Osteoblast (primary cell): ENCODE results near the gene TMEM106B. TPM values are rescaled to one million over a fixed set of nuclear protein-coding genes. Genes with fewer than 3 reads are reported as not detected.

Experiments used
- DNase-seq: peaks from one replicate; pipeline ENCODE4 v3.0.0; 2011; ENCODE audit warnings: low spot score, mixed read lengths; ENCODE audit not compliant: insufficient read length; ENCODE audit errors: missing footprints
- H2AFZ ChIP-seq: 2 replicates; pipeline ENCODE4 v1.6.0; 2011; ENCODE audit warnings: mild to moderate bottlenecking, low read length
- H3K27ac ChIP-seq: 2 replicates; pipeline ENCODE4 v1.5.1; 2011; ENCODE audit warnings: mild to moderate bottlenecking, low read depth, low read length, moderate library complexity
- H3K27me3 ChIP-seq: 2 replicates; pipeline ENCODE4 v1.6.0; 2012; ENCODE audit warnings: mild to moderate bottlenecking, control low read depth, inconsistent platforms, low read length, moderate library complexity; ENCODE audit not compliant: insufficient read depth
- H3K36me3 ChIP-seq: 2 replicates; pipeline ENCODE4 v1.5.1; 2011; ENCODE audit warnings: mild to moderate bottlenecking, low read length, control low read depth, moderate library complexity; ENCODE audit not compliant: insufficient read depth
- H3K4me1 ChIP-seq: 2 replicates; pipeline ENCODE4 v1.5.1; 2011; ENCODE audit warnings: mild to moderate bottlenecking, low read length, control low read depth, moderate library complexity; ENCODE audit not compliant: insufficient read depth
- H3K4me2 ChIP-seq: 2 replicates; pipeline ENCODE4 v1.6.0; 2011; ENCODE audit warnings: mild to moderate bottlenecking, low read length; ENCODE audit not compliant: insufficient read depth
- H3K4me3 ChIP-seq: fragments of 200-600 bp; sonication (generic); 3 replicates; pipeline ENCODE4 v1.5.1; 2012; ENCODE audit warnings: mild to moderate bottlenecking, low read length, inconsistent platforms; ENCODE audit not compliant: insufficient read depth
- H3K79me2 ChIP-seq: 2 replicates; pipeline ENCODE4 v1.6.0; 2012; ENCODE audit warnings: mild to moderate bottlenecking, low read length, control low read depth, inconsistent platforms; ENCODE audit not compliant: insufficient read depth
- H3K9me3 ChIP-seq: 2 replicates; pipeline ENCODE4 v1.5.1; 2011; ENCODE audit warnings: low read depth, low read length, control low read depth
- H4K20me1 ChIP-seq: 2 replicates; pipeline ENCODE4 v1.6.0; 2012; ENCODE audit warnings: mild to moderate bottlenecking, low read length, control low read depth; ENCODE audit not compliant: insufficient read depth
- total RNA-seq: library from RNA; depleted of rRNA; stranded (reverse); fragments of >200 nt; gene quantifications from 2 replicates; pipeline ENCODE4 v1.2.3, GENCODE V29; 2012
- TF ChIP-seq, protein P1 (sequence below): IDR thresholded peaks from 2 replicates; pipeline ENCODE4 v1.5.1; 2011; ENCODE audit warnings: mild to moderate bottlenecking, low read depth, low read length, moderate library complexity; ENCODE audit errors: extremely low read depth

Gene TMEM106B
- total RNA-seq, 1 donor, result 61.9 TPM

DNA sequence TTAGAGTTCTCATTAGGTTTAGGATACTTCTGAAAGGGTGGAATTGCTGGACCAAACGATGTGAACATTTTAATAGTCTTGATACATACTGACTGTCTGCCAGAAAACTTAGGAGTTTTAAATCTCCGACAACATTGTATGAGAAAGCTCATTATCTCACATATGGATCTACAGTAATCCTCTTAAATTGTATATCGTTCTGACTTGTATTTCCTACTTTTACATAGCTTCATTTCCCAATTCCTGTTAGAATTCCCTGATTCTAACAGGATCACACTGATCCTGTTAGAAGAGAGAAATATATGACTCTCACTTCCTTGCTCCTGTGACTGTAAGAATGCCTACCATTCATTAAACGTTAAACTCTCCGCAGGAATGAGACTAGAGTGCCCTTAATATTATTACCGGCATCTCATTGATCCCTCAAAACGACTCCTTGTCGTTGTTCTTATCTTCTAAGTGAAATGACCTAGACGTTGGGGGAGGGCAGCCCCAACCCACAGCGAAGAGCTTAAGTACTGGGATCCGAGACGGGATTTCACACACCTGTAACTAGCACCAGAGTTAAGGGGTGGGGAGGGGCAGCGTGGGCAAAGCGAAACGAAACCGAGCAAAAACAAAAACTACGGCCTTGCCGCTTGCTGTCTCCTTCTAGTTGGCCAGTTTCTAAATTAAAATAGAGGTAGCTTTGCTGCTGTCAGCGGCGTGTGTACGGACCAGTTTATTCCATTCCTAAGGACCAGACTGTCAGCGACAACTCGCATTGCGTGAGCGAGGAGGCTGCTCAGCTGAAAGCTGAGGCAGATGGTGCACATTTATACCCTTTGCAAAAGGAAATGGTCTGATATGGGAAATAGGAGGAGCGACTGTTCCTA, 678 bp upstream of the TMEM106B start:
- peaks cover 3% of the 10 kb centered on the region for H4K20me1 ChIP-seq
- H3K36me3 ChIP-seq, result no peaks in the 10 kb centered on the region
- peaks cover 5% of the 10 kb centered on the region for H3K4me1 ChIP-seq
- peak overlapping the region; percentile 86 for H3K27ac ChIP-seq
- peaks cover 38% of the 10 kb centered on the region for H3K79me2 ChIP-seq
- TF ChIP-seq, protein P1, sequence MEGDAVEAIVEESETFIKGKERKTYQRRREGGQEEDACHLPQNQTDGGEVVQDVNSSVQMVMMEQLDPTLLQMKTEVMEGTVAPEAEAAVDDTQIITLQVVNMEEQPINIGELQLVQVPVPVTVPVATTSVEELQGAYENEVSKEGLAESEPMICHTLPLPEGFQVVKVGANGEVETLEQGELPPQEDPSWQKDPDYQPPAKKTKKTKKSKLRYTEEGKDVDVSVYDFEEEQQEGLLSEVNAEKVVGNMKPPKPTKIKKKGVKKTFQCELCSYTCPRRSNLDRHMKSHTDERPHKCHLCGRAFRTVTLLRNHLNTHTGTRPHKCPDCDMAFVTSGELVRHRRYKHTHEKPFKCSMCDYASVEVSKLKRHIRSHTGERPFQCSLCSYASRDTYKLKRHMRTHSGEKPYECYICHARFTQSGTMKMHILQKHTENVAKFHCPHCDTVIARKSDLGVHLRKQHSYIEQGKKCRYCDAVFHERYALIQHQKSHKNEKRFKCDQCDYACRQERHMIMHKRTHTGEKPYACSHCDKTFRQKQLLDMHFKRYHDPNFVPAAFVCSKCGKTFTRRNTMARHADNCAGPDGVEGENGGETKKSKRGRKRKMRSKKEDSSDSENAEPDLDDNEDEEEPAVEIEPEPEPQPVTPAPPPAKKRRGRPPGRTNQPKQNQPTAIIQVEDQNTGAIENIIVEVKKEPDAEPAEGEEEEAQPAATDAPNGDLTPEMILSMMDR, result no peak
- no peaks in the 10 kb centered on the region for H3K9me3 ChIP-seq
- peak overlapping the region; percentile 96 for H3K4me3 ChIP-seq
- DNase-seq, result peak; percentile 22
- peak overlapping the region; percentile 100 for H2AFZ ChIP-seq
- peaks cover 8% of the 10 kb centered on the region for H3K27me3 ChIP-seq
- peak overlapping the region; percentile 98 for H3K4me2 ChIP-seq

DNA sequence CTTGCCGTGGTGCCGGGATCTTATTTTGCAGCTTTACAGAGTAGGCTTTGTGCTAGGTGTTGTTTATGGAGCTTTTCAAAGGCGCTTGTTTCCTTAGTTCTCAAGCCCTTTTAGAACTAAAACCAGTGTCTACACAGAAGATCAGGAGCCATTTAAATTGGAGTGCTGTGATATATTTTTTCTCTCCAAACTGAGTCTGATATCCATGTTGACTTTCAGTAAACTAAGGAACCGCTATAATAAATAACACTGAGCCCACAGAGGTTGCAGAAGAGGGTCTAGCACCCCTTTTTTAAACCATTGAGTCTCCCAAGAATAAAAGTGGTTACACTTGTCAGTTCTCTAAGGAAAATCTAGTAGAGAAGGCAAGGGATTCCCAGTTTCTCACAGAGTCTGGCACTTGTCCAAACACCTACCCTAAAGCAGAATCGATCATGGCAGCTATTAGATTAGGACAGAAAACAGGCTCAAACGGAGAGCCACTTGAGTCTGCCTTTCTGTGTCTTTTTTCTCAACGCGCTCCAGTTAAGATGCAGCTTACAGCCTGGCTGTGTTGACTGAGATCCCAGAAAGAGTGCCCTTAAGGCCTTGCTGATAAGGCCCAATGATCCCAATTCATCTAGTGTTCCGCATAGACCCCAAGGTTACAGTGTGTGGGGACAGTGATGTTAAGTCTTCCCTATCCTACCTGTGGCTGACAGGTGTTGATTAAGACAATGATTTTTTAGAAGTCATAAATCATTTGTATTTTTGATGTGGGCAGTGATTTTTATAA, 804 bp downstream of the TMEM106B start:
- peaks cover 44% of the 10 kb centered on the region for H3K79me2 ChIP-seq
- TF ChIP-seq, protein P1, result no peak
- H3K36me3 ChIP-seq, result peaks cover 9% of the 10 kb centered on the region
- peak overlapping the region; percentile 100 for H2AFZ ChIP-seq
- peaks cover 8% of the 10 kb centered on the region for H3K27me3 ChIP-seq
- peak overlapping the region; percentile 98 for H3K4me2 ChIP-seq
- peak overlapping the region; percentile 96 for H3K4me3 ChIP-seq
- H4K20me1 ChIP-seq, result peaks cover 3% of the 10 kb centered on the region
- DNase-seq, result no peak
- peak overlapping the region; percentile 86 for H3K27ac ChIP-seq
- H3K4me1 ChIP-seq, result peaks cover 5% of the 10 kb centered on the region
- no peaks in the 10 kb centered on the region for H3K9me3 ChIP-seq

DNA sequence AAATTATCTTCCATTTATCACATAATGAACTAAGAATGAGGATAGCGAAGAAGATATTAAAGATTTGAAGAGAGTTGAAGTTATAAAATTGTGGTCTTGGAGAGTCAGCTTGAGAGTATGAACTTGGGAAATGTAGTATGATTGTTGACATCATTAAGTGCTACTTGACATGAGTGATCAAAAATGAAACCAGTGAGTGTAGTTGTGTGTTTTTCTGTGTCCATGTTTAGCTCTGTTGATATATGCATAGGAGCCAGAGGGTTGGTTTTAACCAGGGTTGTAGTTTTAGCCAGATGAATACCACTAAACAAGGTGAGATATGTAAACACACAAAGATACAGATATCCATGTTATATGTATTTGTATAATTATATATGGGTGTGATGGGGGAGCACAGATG, 6.2 kb downstream of the TMEM106B start:
- no peaks in the 10 kb centered on the region for H3K4me1 ChIP-seq
- peaks cover 3% of the 10 kb centered on the region for H4K20me1 ChIP-seq
- H3K27ac ChIP-seq, result no peak overlapping the region
- H3K36me3 ChIP-seq, result peaks cover 16% of the 10 kb centered on the region
- no peaks in the 10 kb centered on the region for H3K9me3 ChIP-seq
- H3K4me3 ChIP-seq, result no peak overlapping the region
- no peaks in the 10 kb centered on the region for H3K27me3 ChIP-seq
- peaks cover 32% of the 10 kb centered on the region for H3K79me2 ChIP-seq
- TF ChIP-seq, protein P1, result no peak
- H2AFZ ChIP-seq, result no peak overlapping the region
- H3K4me2 ChIP-seq, result no peak overlapping the region
- DNase-seq, result no peak
